ENCODE results near the gene CEP152. TPM values are rescaled to one million over a fixed set of nuclear protein-coding genes. Genes with fewer than 3 reads are reported as not detected.

CEP152 gene
- total RNA-seq, 5 donors from 2014 or later (not counting 1 experiment from before 2014, with no cell fraction given) = 6.6 to 11.4 (median 10.3) TPM

GRCh38 chr15:48717458-48717857, 93.4 kb downstream of the CEP152 start:
- no peaks in the 10 kb centered on the region for H3K4me1 Mint-ChIP-seq
- Histone ChIP-seq H3K4me1 (ENCODE audit: control insufficient read depth in 1 of 2, extremely low read depth in 1 of 2, insufficient read depth in 2 of 2, low read length in 2 of 2) (no peaks in the 10 kb centered on the region), H3K36me3 (ENCODE audit: control insufficient read depth in 2 of 2, extremely low read depth in 1 of 2, insufficient read depth in 1 of 2, low read length in 1 of 2) (no peaks in the 10 kb centered on the region), H3K27ac (ENCODE audit: low read length) (no peak overlapping the region), H3K27me3 (replicated peaks in 1 of 2; ENCODE audit: control insufficient read depth in 2 of 2, extremely low read depth in 1 of 2, insufficient read depth in 2 of 2, low read length in 1 of 2) (no peaks in the 10 kb centered on the region), H3K4me3 (ENCODE audit: control insufficient read depth in 1 of 2, extremely low read depth in 1 of 2, low read length in 1 of 2) (no peak overlapping the region), H3K9me3 (peaks cover 7% of the 10 kb centered on the region)
- no CpG with 5 or more reads among the region's 4 CpGs for WGBS (ENCODE audit: insufficient coverage)
- H3K36me3 Mint-ChIP-seq = peaks cover 22% of the 10 kb centered on the region
- H3K9me3 Mint-ChIP-seq = peaks cover 3 to 20% (median 14%) of the 10 kb centered on the region in 3 donors
- no peak for DNase-seq
- no peak for ATAC-seq (replicated peaks in 1 of 4)
- ChIA-PET CTCF (interaction anchor here in 1 of 2 donors (0.6 kb wide), 1 partner anchor 16 kb away, joined by 3 read pairs; no protein-coding TSS in a partner anchor), POLR2A (no interaction called here)
- no peak overlapping the region for H3K27ac Mint-ChIP-seq
- no peaks in the 10 kb centered on the region for H3K27me3 Mint-ChIP-seq
- H3K4me3 Mint-ChIP-seq = no peak overlapping the region

DNA sequence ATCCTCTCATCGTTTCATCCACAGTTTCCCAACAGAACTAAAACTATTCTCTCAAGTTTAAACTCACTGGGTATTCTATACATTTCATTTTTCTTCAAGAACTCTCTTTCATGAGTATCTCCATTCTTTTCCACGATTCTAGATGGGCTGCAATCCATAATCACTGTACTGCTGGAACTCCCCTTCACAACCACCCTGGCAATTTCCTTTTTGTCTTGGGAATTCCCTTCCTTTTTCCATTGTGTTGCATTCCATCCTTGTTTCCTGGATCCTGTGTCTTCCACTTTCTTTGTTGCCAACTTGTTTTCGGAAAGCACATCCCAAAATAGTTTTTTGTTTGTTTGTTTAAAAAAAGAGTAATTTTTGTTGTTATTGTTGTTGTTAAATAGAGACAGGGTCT, 98.3 kb downstream of the CEP152 start:
- ChIA-PET CTCF (no interaction called here), POLR2A (no interaction called here)
- ATAC-seq (replicated peaks in 1 of 4) = no peak
- Mint-ChIP-seq H3K27ac (no peak overlapping the region), H3K27me3 (no peaks in the 10 kb centered on the region), H3K4me3 (no peak overlapping the region), H3K9me3 (peaks cover 5 to 29% (median 18%) of the 10 kb centered on the region in 3 donors), H3K4me1 (no peaks in the 10 kb centered on the region), H3K36me3 (peaks cover 23% of the 10 kb centered on the region)
- Histone ChIP-seq H3K27me3 (replicated peaks in 1 of 2; ENCODE audit: control insufficient read depth in 2 of 2, extremely low read depth in 1 of 2, insufficient read depth in 2 of 2, low read length in 1 of 2) (no peaks in the 10 kb centered on the region), H3K4me1 (ENCODE audit: control insufficient read depth in 1 of 2, extremely low read depth in 1 of 2, insufficient read depth in 2 of 2, low read length in 2 of 2) (no peaks in the 10 kb centered on the region), H3K36me3 (ENCODE audit: control insufficient read depth in 2 of 2, extremely low read depth in 1 of 2, insufficient read depth in 1 of 2, low read length in 1 of 2) (no peaks in the 10 kb centered on the region), H3K4me3 (ENCODE audit: control insufficient read depth in 1 of 2, extremely low read depth in 1 of 2, low read length in 1 of 2) (no peak overlapping the region), H3K9me3 (peaks cover 7% of the 10 kb centered on the region), H3K27ac (ENCODE audit: low read length) (no peak overlapping the region)
- WGBS (ENCODE audit: insufficient coverage) = 85% methylated on average over 2 of the region's 3 CpGs
- DNase-seq = no peak

DNA sequence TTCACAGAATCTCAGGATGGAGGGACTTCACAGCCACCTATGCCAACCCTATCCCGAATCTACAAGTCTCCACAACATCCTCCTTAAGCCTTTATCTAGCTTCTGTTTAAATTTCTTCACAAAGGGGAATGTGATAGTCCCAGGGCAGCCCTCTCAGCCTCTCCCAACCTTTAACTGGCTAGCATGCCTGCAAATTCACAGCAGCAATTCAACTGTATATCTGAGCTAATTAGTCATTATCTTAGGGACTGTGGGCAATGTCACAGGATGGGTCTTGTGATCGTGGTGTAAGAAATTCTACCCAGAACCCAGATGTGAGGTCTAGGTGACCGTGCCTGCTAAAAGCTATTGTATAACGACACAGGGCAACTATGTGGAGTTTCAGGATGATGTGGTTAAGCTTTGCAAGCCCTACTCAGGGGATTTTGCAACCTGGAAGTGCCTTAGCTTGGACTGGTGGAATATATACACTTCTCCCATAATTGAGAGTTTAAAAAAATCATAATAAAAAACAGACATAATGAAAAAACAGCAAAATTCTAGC, 99.8 kb downstream of the CEP152 start:
- Histone ChIP-seq H3K27ac (ENCODE audit: low read length) (no peak overlapping the region), H3K27me3 (replicated peaks in 1 of 2; ENCODE audit: control insufficient read depth in 2 of 2, extremely low read depth in 1 of 2, insufficient read depth in 2 of 2, low read length in 1 of 2) (no peaks in the 10 kb centered on the region), H3K4me3 (ENCODE audit: control insufficient read depth in 1 of 2, extremely low read depth in 1 of 2, low read length in 1 of 2) (no peak overlapping the region), H3K36me3 (ENCODE audit: control insufficient read depth in 2 of 2, extremely low read depth in 1 of 2, insufficient read depth in 1 of 2, low read length in 1 of 2) (no peaks in the 10 kb centered on the region), H3K9me3 (peaks cover 4% of the 10 kb centered on the region), H3K4me1 (ENCODE audit: control insufficient read depth in 1 of 2, extremely low read depth in 1 of 2, insufficient read depth in 2 of 2, low read length in 2 of 2) (no peaks in the 10 kb centered on the region)
- H3K27ac Mint-ChIP-seq = no peak overlapping the region
- ChIA-PET CTCF (no interaction called here), POLR2A (interaction anchor here in 1 of 2 donors (0.6 kb wide), 1 partner anchor 11 kb away, joined by 3 read pairs; no protein-coding TSS in a partner anchor)
- no peaks in the 10 kb centered on the region for H3K27me3 Mint-ChIP-seq
- WGBS (ENCODE audit: insufficient coverage) = 89% methylated on average over 1 of the region's 4 CpGs
- ATAC-seq (replicated peaks in 1 of 4) (no peak), DNase-seq (no peak)
- no peak overlapping the region for H3K4me3 Mint-ChIP-seq
- H3K36me3 Mint-ChIP-seq = peaks cover 15% of the 10 kb centered on the region
- H3K9me3 Mint-ChIP-seq = peaks cover 8 to 29% (median 18%) of the 10 kb centered on the region in 3 donors
- H3K4me1 Mint-ChIP-seq = no peaks in the 10 kb centered on the region

GRCh38 chr15:48708641-48709040, 102.2 kb downstream of the CEP152 start:
- ChIA-PET CTCF (no interaction called here), POLR2A (interaction anchor here in 1 of 2 donors (0.6 kb wide), 1 partner anchor 1479 kb away, joined by 12 read pairs; no protein-coding TSS in a partner anchor)
- no peaks in the 10 kb centered on the region for H3K27me3 Mint-ChIP-seq
- H3K4me1 ChIP-seq (ENCODE audit: control insufficient read depth in 1 of 2, extremely low read depth in 1 of 2, insufficient read depth in 2 of 2, low read length in 2 of 2) = no peaks in the 10 kb centered on the region
- H3K9me3 ChIP-seq = no peaks in the 10 kb centered on the region
- no peaks in the 10 kb centered on the region for H3K36me3 ChIP-seq (ENCODE audit: control insufficient read depth in 2 of 2, extremely low read depth in 1 of 2, insufficient read depth in 1 of 2, low read length in 1 of 2)
- ATAC-seq (replicated peaks in 1 of 4) = no peak
- H3K27ac ChIP-seq (ENCODE audit: low read length) = no peak overlapping the region
- no peak overlapping the region for H3K4me3 Mint-ChIP-seq
- no peak overlapping the region for H3K27ac Mint-ChIP-seq
- no peaks in the 10 kb centered on the region for H3K27me3 ChIP-seq (replicated peaks in 1 of 2; ENCODE audit: control insufficient read depth in 2 of 2, extremely low read depth in 1 of 2, insufficient read depth in 2 of 2, low read length in 1 of 2)
- H3K36me3 Mint-ChIP-seq = peaks cover 3% of the 10 kb centered on the region
- H3K4me3 ChIP-seq (ENCODE audit: control insufficient read depth in 1 of 2, extremely low read depth in 1 of 2, low read length in 1 of 2) = no peak overlapping the region
- no peak for DNase-seq
- peaks cover 8 to 32% (median 18%) of the 10 kb centered on the region in 3 donors for H3K9me3 Mint-ChIP-seq
- no CpG with 5 or more reads among the region's 1 CpG for WGBS (ENCODE audit: insufficient coverage)
- H3K4me1 Mint-ChIP-seq = no peaks in the 10 kb centered on the region

DNA sequence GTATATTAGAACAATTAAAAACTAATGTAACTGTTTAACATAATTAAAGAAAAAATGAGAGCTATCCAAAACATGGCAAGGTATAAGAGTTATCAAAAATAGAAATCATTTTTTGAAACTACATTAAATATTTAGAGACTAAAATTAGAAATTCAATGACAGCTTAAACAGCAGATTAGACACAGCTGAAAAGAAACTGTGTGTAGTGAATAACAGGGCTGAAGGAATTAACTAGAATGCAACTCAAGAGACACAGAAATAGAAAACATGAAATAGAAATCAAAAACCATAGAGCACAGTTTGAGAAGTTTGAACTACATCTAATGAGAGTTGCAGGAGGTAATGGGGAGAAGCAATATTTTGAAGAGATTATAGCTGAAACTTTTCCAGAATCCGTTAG, 105.5 kb downstream of the CEP152 start:
- Histone ChIP-seq H3K9me3 (no peaks in the 10 kb centered on the region), H3K4me1 (ENCODE audit: control insufficient read depth in 1 of 2, extremely low read depth in 1 of 2, insufficient read depth in 2 of 2, low read length in 2 of 2) (no peaks in the 10 kb centered on the region), H3K36me3 (ENCODE audit: control insufficient read depth in 2 of 2, extremely low read depth in 1 of 2, insufficient read depth in 1 of 2, low read length in 1 of 2) (no peaks in the 10 kb centered on the region), H3K27ac (ENCODE audit: low read length) (no peak overlapping the region), H3K27me3 (replicated peaks in 1 of 2; ENCODE audit: control insufficient read depth in 2 of 2, extremely low read depth in 1 of 2, insufficient read depth in 2 of 2, low read length in 1 of 2) (no peaks in the 10 kb centered on the region), H3K4me3 (ENCODE audit: control insufficient read depth in 1 of 2, extremely low read depth in 1 of 2, low read length in 1 of 2) (no peak overlapping the region)
- H3K27me3 Mint-ChIP-seq = no peaks in the 10 kb centered on the region
- ATAC-seq (replicated peaks in 1 of 4) (no peak), DNase-seq (no peak)
- ChIA-PET POLR2A (no interaction called here), CTCF (no interaction called here)
- H3K4me3 Mint-ChIP-seq = no peak overlapping the region
- no peaks in the 10 kb centered on the region for H3K4me1 Mint-ChIP-seq
- H3K27ac Mint-ChIP-seq = no peak overlapping the region
- no peaks in the 10 kb centered on the region for H3K36me3 Mint-ChIP-seq
- H3K9me3 Mint-ChIP-seq = peaks cover 4 to 28% (median 18%) of the 10 kb centered on the region in 3 donors
- WGBS (ENCODE audit: insufficient coverage) = no CpG with 5 or more reads among the region's 1 CpG

DNA sequence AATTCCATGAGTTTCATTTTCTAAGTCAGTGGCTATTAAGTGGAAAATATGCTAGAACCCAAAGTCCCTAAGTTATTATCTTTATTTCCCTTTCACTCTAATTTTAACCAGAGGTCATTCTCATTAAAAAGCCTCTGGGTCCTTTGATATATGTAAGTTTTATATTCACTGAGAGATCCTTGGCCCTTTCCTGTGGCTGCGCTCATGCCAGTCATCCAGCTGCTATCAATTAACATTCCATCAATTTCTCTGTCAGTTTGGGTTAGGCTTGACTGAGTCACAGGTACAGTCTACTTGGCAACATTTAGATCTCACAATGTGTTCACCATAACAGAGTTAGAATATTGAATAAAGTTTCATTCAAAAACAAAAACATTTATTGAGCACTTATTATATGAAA, 107.3 kb downstream of the CEP152 start:
- no peaks in the 10 kb centered on the region for H3K36me3 ChIP-seq (ENCODE audit: control insufficient read depth in 2 of 2, extremely low read depth in 1 of 2, insufficient read depth in 1 of 2, low read length in 1 of 2)
- H3K4me1 ChIP-seq (ENCODE audit: control insufficient read depth in 1 of 2, extremely low read depth in 1 of 2, insufficient read depth in 2 of 2, low read length in 2 of 2) = no peaks in the 10 kb centered on the region
- Mint-ChIP-seq H3K27ac (no peak overlapping the region), H3K4me1 (no peaks in the 10 kb centered on the region), H3K4me3 (no peak overlapping the region), H3K9me3 (peaks cover 4 to 27% (median 18%) of the 10 kb centered on the region in 3 donors), H3K27me3 (no peaks in the 10 kb centered on the region), H3K36me3 (no peaks in the 10 kb centered on the region)
- DNase-seq (no peak), ATAC-seq (replicated peaks in 1 of 4) (no peak)
- POLR2A ChIA-PET = no interaction called here
- H3K27ac ChIP-seq (ENCODE audit: low read length) = no peak overlapping the region
- CTCF ChIA-PET = no interaction called here
- H3K27me3 ChIP-seq (replicated peaks in 1 of 2; ENCODE audit: control insufficient read depth in 2 of 2, extremely low read depth in 1 of 2, insufficient read depth in 2 of 2, low read length in 1 of 2) = no peaks in the 10 kb centered on the region
- no CpG with 5 or more reads among the region's 1 CpG for WGBS (ENCODE audit: insufficient coverage)
- no peaks in the 10 kb centered on the region for H3K9me3 ChIP-seq
- no peak overlapping the region for H3K4me3 ChIP-seq (ENCODE audit: control insufficient read depth in 1 of 2, extremely low read depth in 1 of 2, low read length in 1 of 2)

Measured in T-cell (primary cell).